Measurements from ENCODE around the gene TAOK2. TPM values are rescaled to one million over a fixed set of nuclear protein-coding genes. Genes with fewer than 3 reads are reported as not detected.
A peak's percentile ranks its signal among the peaks of the same experiment; 100 is the strongest.

The TAOK2 gene
- total and polyA plus RNA-seq, 2 experiments from 2014 or later, result 13.6 to 57.9 TPM

- Histone ChIP-seq H2AFZ (peak within 1 kb of the TSS; percentile 77), H4K20me1 (ENCODE audit: insufficient read depth) (no peaks in the 10 kb centered on the region), H3K36me3 (ENCODE audit: low read depth) (no peaks in the 10 kb centered on the region), H3K9me2 (ENCODE audit: insufficient read depth) (no peaks in the 10 kb centered on the region), H3K9me3 (ENCODE audit: low read depth) (no peaks in the 10 kb centered on the region), H3K4me3 (peak within 1 kb of the TSS; percentile 78), H3K4me2 (ENCODE audit: unreplicated experiment) (peak within 1 kb of the TSS; percentile 95), H3K27me3 (replicated peaks; ENCODE audit: insufficient read depth) (no peaks in the 10 kb centered on the region), H3K9ac (peak within 1 kb of the TSS; percentile 87), H3F3A (ENCODE audit: insufficient read depth) (no peaks in the 10 kb centered on the region), H3K79me2 (ENCODE audit: insufficient read depth) (peaks cover 23% of the 10 kb centered on the region), H3K4me1 (ENCODE audit: insufficient read depth) (peaks cover 9% of the 10 kb centered on the region; the same call in 1 of the 2 replicates), H3K27ac (peak within 1 kb of the TSS; percentile 74)
- peak; percentile 94 for DNase-seq
- in situ Hi-C loops (cut with MboI), result no loop called here
- TF ChIP-seq EZH2phosphoT487 (IDR thresholded peaks at IDR 0.05; ENCODE audit: insufficient read depth, low read depth) (no peak), EZH2 (IDR thresholded peaks at IDR 0.05; ENCODE audit: insufficient read depth, poor library complexity, severe bottlenecking) (no peak)
- WGBS, 2 experiments (ENCODE audit: low coverage in 1 of 2, low lambda C conversion rate in 2 of 2, missing lambda C conversion rate in 2 of 2), result 1 to 3% methylated on average over 33 to 69 of the region's 75 CpGs
These were observed 12.0 kb upstream of the TAOK2 start, which contains the start of gene TMEM219 for GRCh38 chr16:29961479-29962343. Gene TMEM219 (plus strand): TSS chr16:29962079. CDS start chr16:29963144, 1,065 bp downstream.

GRCh38 chr16:29962344-29962994 lies 11.2 kb upstream of the TAOK2 start:
- H3K4me3 ChIP-seq, result peak overlapping the region; percentile 78
- peak; percentile 58 for DNase-seq
- no peaks in the 10 kb centered on the region for H3F3A ChIP-seq (ENCODE audit: insufficient read depth)
- peak overlapping the region; percentile 95 for H3K4me2 ChIP-seq (ENCODE audit: unreplicated experiment)
- TF ChIP-seq EZH2phosphoT487 (IDR thresholded peaks at IDR 0.05; ENCODE audit: insufficient read depth, low read depth) (no peak), EZH2 (IDR thresholded peaks at IDR 0.05; ENCODE audit: insufficient read depth, poor library complexity, severe bottlenecking) (no peak)
- no peaks in the 10 kb centered on the region for H3K27me3 ChIP-seq (replicated peaks; ENCODE audit: insufficient read depth)
- H3K27ac ChIP-seq, result peak overlapping the region; percentile 74
- H2AFZ ChIP-seq, result peak overlapping the region; percentile 77
- H3K4me1 ChIP-seq (ENCODE audit: insufficient read depth), result peaks cover 9% of the 10 kb centered on the region; the same call in 1 of the 2 replicates
- peaks cover 23% of the 10 kb centered on the region for H3K79me2 ChIP-seq (ENCODE audit: insufficient read depth)
- H3K36me3 ChIP-seq (ENCODE audit: low read depth), result no peaks in the 10 kb centered on the region
- H3K9me2 ChIP-seq (ENCODE audit: insufficient read depth), result no peaks in the 10 kb centered on the region
- H4K20me1 ChIP-seq (ENCODE audit: insufficient read depth), result no peaks in the 10 kb centered on the region
- in situ Hi-C loops (cut with MboI), result no loop called here
- 1 to 2% methylated on average over 18 of the region's 18 CpGs for WGBS, 2 experiments (ENCODE audit: low coverage in 1 of 2, low lambda C conversion rate in 2 of 2, missing lambda C conversion rate in 2 of 2)
- peak overlapping the region; percentile 87 for H3K9ac ChIP-seq
- H3K9me3 ChIP-seq (ENCODE audit: low read depth), result no peaks in the 10 kb centered on the region

GRCh38 chr16:29963021-29963743 lies 10.5 kb upstream of the TAOK2 start:
- peak overlapping the region; percentile 77 for H2AFZ ChIP-seq
- in situ Hi-C loops (cut with MboI), result no loop called here
- peak overlapping the region; percentile 74 for H3K27ac ChIP-seq

GRCh38 chr16:29968205-29968604 lies 5.5 kb upstream of the TAOK2 start:
- Histone ChIP-seq H3K79me2 (ENCODE audit: insufficient read depth) (peaks cover 13% of the 10 kb centered on the region), H3K27ac (no peak overlapping the region), H3F3A (ENCODE audit: insufficient read depth) (peaks cover 14% of the 10 kb centered on the region; the same call in 1 of the 2 replicates), H3K36me3 (ENCODE audit: low read depth) (peaks cover 11% of the 10 kb centered on the region), H3K9me3 (ENCODE audit: low read depth) (no peaks in the 10 kb centered on the region), H2AFZ (no peak overlapping the region), H3K4me3 (no peak overlapping the region), H3K4me1 (ENCODE audit: insufficient read depth) (no peaks in the 10 kb centered on the region), H3K9ac (no peak overlapping the region), H3K27me3 (replicated peaks; ENCODE audit: insufficient read depth) (no peaks in the 10 kb centered on the region), H3K4me2 (ENCODE audit: unreplicated experiment) (no peak overlapping the region), H3K9me2 (ENCODE audit: insufficient read depth) (no peaks in the 10 kb centered on the region), H4K20me1 (ENCODE audit: insufficient read depth) (no peaks in the 10 kb centered on the region)
- WGBS, 2 experiments (ENCODE audit: low coverage in 1 of 2, low lambda C conversion rate in 2 of 2, missing lambda C conversion rate in 2 of 2), result 88 to 94% methylated on average over 4 of the region's 4 CpGs
- TF ChIP-seq EZH2phosphoT487 (IDR thresholded peaks at IDR 0.05; ENCODE audit: insufficient read depth, low read depth), result no peak
- in situ Hi-C loops (cut with MboI), result no loop called here
- DNase-seq, result no peak

More at GRCh38 chr16:29963021-29963743, 10.5 kb upstream of the TAOK2 start:
- TF ChIP-seq EZH2phosphoT487 (IDR thresholded peaks at IDR 0.05; ENCODE audit: insufficient read depth, low read depth) (no peak), EZH2 (IDR thresholded peaks at IDR 0.05; ENCODE audit: insufficient read depth, poor library complexity, severe bottlenecking) (no peak)
- Histone ChIP-seq H3K9me3 (ENCODE audit: low read depth) (no peaks in the 10 kb centered on the region), H3K4me2 (ENCODE audit: unreplicated experiment) (peak overlapping the region; percentile 95), H3F3A (ENCODE audit: insufficient read depth) (no peaks in the 10 kb centered on the region), H3K9me2 (ENCODE audit: insufficient read depth) (no peaks in the 10 kb centered on the region), H3K27me3 (replicated peaks; ENCODE audit: insufficient read depth) (no peaks in the 10 kb centered on the region), H3K79me2 (ENCODE audit: insufficient read depth) (peaks cover 23% of the 10 kb centered on the region), H3K4me3 (peak overlapping the region; percentile 78), H3K9ac (peak overlapping the region; percentile 87), H3K36me3 (ENCODE audit: low read depth) (peaks cover 3% of the 10 kb centered on the region), H4K20me1 (ENCODE audit: insufficient read depth) (no peaks in the 10 kb centered on the region), H3K4me1 (ENCODE audit: insufficient read depth) (peaks cover 9% of the 10 kb centered on the region; the same call in 1 of the 2 replicates)
- WGBS, 2 experiments (ENCODE audit: low coverage in 1 of 2, low lambda C conversion rate in 2 of 2, missing lambda C conversion rate in 2 of 2), result 84 to 85% methylated on average over 14 of the region's 14 CpGs
- DNase-seq, result no peak

All from GM23248 (cell line).